ENCODE measurements around the gene PLEKHJ1.

DNA sequence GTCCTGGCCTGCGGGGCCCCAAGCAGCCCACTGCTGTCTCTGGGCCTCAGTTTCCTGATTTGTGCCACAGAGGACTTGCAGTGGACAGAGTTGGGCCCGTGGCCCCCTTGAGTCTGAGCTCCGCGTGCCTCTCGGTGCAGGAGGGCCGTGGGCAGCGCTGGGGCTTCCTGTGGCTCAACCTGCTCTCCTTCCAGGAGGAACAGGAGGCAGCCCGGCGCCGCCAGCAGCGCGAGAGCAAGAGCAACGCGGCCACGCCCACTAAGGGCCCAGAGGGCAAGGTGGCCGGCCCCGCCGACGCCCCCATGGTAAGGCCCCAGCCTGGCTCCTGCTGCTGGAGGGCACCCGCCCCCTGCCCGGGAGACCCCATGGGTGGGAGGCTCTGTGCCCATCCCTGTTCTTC is 25.9 kb downstream of the PLEKHJ1 start:
- TF ChIP-seq, protein P1, sequence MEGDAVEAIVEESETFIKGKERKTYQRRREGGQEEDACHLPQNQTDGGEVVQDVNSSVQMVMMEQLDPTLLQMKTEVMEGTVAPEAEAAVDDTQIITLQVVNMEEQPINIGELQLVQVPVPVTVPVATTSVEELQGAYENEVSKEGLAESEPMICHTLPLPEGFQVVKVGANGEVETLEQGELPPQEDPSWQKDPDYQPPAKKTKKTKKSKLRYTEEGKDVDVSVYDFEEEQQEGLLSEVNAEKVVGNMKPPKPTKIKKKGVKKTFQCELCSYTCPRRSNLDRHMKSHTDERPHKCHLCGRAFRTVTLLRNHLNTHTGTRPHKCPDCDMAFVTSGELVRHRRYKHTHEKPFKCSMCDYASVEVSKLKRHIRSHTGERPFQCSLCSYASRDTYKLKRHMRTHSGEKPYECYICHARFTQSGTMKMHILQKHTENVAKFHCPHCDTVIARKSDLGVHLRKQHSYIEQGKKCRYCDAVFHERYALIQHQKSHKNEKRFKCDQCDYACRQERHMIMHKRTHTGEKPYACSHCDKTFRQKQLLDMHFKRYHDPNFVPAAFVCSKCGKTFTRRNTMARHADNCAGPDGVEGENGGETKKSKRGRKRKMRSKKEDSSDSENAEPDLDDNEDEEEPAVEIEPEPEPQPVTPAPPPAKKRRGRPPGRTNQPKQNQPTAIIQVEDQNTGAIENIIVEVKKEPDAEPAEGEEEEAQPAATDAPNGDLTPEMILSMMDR (IDR thresholded peaks at IDR 0.05; ENCODE audit: low read depth, low read length, missing input control), result no peak
- no peak for TF ChIP-seq ATF3 (IDR thresholded peaks at IDR 0.05)
- no peak for TF ChIP-seq EGR1 (IDR thresholded peaks at IDR 0.05; ENCODE audit: low read depth in 2 of 2)
- TF ChIP-seq TAF1 (conservative IDR thresholded peaks at IDR 0.05), result no peak
- no peak for TF ChIP-seq HNF4A (conservative IDR thresholded peaks at IDR 0.05)
- TF ChIP-seq MAX (IDR thresholded peaks at IDR 0.05), result no peak
- TF ChIP-seq ZBTB33 (IDR thresholded peaks at IDR 0.05), result no peak
- TF ChIP-seq FOXA1 (IDR thresholded peaks at IDR 0.05), result no peak
- no peak for TF ChIP-seq RXRA (IDR thresholded peaks at IDR 0.05)
- no peak for TF ChIP-seq JUND (IDR thresholded peaks at IDR 0.05)
